Stromal cell of bone marrow (primary cell): ENCODE results near the gene TMC8.
"Not testable (repeated sequence)": the region's sequence is repeated elsewhere in the genome, so short reads cannot be mapped to it uniquely, and the experiment has no call there.

Experiments used
- DNase-seq: peaks from one replicate; pipeline ENCODE4 v3.0.0-alpha.2; 2012; ENCODE audit warnings: low read depth

Gene TMC8

DNA sequence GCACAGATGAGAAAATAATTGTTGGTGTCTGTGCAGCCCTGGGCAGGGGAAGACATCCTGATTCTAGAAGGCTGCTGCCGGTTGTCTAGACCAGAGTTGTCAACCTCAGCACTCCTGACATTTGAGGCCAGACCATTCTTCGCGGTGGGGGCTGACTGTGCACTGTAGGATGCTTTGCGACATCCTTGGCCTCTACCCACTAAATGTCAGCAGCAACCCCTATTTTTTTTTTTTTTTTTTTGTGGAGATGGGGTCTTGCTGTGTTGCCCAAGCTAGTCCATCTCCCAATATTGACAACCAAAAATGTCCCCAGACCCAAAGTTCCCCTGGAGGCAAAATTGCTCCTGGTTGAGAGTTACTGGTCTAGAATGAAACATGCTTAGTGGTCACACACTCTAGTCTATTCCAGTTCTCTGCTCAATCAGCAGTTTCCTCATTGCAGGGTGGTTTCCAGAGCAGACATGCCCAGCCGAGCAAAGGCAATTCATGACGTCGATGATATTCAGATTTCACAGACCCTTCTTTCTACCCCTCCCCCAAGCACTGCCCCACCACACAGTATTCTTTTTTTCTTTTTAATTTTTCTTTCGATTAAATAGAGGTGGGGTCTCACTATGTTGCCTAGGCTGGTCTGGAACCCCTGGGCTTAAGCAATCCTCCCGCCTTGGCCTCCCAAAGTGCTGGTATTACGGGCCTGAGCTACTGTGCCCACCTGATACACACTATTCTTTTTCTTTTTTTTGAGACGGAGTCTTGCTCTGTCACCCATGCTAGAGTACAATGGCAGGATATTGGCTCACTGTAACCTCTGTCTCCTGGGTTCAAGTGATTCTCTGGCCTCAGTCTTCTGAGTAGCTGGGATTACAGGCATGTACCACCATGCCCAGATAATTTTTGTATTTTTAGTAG is 24.6 kb downstream of the TMC8 start:
- DNase-seq = no peak

DNA sequence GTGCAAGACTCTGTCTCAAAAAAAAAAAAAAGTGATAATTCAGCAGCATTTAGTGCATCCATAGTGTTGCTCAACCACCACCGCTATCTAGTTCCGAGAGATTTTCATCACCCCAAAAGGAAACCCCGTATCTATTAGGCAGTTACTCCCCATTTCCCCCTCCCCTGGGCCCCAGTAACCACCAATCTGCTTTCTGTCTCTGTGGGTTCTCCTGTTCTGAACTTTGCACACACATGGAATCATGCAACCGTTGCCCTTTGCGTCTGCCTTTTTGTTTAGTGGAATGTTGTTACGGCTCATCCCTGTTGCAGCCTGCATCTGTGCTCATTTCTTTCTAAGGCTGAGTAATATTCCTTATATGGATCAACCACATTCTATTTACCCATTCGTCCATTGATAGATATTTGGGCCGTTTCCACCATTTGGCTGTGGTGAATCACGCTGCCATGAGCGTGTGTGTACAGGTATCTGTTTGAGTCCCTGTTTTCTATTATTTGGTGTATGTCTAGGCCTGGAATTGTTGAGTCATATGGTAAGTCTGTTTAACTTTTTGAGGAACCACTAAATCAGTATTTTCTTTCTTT is 29.1 kb downstream of the TMC8 start:
- DNase-seq = no peak

DNA sequence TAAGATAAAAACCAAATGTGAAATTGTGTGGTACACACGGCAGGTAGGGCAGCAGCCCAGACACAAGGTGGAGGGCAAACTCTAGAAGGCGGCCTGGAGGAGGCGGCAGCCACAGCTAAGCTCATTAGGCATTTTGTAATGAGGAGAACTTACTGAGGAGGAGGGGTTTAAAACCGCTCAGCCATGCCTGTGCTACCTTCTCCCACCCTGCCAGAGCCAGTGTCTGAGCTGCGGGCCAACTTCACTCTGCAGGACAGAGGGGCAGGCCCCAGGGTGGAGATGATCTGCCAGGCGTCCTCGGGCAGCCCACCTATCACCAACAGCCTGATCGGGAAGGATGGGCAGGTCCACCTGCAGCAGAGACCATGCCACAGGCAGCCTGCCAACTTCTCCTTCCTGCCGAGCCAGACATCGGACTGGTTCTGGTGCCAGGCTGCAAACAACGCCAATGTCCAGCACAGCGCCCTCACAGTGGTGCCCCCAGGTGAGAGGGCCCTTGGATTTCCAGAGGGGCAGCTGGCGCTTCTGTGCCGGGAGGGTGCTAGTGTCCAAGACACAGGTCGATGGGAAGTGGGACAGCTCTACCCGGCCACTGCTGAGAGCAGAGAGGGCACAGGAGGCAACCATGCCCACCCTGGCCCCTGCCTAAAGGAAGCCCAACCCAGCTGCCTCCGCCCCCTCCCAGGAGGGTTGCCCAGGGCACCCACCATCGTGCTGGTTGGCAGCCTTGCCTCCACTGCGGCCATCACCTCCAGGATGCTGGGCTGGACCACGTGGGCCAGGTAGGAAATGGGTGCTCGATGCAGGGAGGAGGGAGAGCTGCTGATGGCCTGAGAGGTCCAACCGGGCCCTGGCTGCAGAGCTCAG is 33.5 kb downstream of the TMC8 start:
- no peak for DNase-seq

DNA sequence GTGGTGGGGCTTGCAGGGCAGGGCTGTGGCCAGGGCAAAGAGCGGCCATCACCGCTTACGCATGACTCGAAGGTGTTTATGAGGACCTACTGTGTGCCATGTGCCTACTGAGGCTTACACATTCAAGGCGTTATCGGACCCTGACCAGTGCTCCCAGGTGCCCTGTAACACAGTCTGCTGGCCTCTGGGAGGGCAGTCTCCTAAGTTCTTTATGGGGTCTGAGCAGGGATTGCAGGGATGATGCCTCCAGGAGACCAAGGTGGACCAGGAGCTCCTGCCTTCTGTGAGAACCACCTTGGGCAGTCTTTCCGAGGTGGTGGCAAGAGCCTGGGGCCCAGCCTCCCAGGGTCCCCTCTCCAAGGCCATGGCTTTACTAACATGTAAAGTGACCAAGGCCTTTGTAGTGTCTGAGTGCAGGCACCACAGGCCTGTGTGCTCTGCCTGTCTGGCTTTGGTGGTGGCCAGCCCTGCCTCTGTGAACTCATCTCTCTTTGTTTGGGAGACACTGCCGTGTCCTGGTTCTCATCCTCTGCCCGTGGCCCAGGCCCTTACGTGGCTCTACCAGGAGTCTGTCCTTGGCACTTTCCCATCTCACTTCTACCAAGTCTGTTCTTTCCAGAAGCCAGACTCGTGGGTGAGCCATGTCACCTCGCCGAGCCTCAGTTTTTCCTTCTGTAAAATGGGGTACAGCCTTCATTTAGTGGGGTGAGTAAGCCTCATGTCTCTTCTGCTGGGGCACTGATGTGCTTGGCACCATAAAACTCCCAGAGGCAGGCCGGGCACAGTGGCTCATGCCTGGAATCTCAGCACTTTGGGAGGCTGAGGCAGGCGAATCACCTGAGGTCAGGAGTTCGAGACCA is 34.4 kb downstream of the TMC8 start:
- DNase-seq = no peak

DNA sequence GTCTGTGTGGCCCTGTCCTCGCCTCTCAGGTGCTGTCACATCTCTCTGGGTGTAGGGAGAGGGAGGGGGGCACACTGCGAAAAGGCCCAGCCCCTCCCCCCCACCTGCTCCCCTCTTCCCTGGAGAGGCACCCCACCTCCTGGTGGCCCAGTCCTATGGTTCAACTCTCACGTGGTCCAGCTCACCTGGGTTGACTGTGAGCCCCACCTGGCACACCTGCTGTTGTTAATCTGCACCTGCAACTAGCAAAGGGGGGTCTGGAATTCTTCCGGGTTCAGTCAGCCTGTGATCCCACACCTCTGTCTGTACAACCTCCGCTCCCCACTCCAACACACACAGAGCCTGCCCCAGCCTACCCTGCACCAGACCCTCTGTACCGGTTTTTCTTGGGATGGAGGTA is 35.8 kb downstream of the TMC8 start:
- DNase-seq = no peak

DNA sequence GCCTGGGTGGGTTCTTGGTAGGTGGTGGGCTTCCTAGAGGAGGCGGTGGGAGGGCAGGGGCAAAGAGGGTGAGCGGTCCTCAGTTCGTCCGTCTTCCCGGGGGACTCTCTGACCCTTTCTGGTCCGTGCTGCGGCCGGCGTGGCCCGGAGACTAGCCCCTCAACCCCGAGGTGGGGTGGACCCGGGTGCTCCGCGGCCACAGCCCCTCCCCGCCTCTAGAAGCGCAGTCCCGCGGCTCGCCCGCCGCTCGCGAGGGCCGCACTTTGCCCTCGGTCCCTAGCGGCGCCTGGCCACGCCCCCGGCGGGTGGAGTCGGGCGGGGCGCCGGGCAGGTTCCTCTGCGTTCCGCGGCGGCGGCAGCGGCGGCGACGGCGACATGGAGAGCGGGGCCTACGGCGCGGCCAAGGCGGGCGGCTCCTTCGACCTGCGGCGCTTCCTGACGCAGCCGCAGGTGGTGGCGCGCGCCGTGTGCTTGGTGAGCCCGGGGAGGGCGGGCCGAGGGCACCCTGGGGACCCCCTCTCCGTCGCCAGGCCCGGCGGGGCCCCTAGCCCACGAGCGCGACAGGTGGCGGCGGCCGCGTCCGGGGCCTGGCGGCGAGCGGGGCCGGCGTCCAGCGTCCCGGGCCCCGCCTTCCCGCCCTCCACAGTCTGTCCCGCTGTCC is 37.8 kb downstream of the TMC8 start, which contains the start of gene SYNGR2:
Gene SYNGR2 (plus strand): TSS at position 340 of the 661 bp plus-strand sequence. CDS start 36 bp downstream, at position 376.
- no peak for DNase-seq

DNA sequence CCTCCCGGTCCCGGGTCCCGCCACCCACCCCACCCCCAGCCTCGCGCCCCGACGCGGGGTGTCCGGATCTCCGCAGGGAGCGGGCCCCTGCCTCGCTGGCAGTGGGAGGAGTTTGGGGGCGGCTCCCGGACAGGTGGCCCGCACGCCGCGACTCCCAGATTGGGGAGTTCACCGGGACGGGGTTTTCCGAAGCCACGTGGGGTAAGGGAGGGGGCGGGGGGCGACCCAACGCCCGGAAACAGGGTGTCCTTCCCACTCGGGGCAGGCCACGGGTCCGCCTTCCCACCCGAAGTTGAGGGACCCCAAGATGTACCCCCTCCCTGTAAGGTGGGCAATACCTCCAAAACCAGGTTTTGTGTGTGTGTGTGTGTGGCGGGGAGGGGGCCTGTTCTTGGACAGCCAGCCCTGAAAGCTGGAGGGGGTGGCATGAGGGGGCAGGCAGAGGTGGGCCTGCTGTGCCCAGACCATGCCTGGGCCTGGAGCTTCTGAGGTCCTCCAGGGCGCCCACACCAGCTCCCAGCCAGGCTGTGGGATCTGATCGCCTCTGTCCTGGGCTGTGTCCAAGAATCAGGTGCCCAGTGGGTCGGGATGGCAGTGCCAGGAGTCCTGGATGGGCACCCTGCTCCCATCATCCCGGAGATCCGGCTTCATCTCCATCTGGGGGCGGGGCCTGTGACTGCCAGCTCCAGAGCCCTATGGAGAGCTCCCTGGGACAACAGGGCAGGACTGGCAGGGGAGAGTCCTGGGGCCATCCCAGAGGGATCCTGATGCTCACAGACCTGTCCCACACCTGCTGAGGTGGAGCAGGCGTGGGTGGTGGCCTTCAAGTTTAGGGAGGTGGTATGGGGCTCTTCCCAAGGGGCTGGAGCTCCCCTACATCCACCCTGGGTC is 38.6 kb downstream of the TMC8 start:
- DNase-seq = no peak

DNA sequence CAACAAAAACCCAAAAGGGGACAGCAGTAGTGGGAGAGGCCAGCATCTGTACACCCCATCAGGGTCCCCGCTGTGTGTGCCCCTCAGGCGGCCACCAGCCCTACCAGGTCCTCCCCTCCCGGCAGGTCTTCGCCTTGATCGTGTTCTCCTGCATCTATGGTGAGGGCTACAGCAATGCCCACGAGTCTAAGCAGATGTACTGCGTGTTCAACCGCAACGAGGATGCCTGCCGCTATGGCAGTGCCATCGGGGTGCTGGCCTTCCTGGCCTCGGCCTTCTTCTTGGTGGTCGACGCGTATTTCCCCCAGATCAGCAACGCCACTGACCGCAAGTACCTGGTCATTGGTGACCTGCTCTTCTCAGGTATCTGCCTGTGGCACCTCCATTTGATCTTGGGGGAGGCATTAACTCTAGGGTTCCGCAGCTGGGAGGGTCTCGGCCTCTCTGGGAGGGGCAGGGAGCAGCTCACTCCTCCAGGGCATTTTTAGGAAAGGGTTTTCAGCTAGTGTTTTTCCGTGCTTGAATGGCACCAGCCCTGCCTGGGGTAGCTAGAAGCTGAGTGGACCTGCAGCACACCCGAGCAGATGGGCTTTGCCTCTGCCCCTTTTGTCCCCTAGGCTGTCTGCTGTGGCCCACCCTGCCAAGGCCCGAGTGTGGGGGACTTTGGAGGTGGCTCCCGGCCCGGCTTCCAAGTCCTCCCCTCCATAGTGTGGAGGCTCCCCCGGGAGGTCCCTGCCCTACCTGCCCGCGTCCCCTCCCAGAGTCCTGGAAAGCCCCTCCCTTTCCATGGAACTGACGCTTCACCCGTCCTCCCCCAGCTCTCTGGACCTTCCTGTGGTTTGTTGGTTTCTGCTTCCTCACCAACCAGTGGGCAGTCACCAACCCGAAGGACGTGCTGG is 40.4 kb downstream of the TMC8 start:
- DNase-seq = no peak

DNA sequence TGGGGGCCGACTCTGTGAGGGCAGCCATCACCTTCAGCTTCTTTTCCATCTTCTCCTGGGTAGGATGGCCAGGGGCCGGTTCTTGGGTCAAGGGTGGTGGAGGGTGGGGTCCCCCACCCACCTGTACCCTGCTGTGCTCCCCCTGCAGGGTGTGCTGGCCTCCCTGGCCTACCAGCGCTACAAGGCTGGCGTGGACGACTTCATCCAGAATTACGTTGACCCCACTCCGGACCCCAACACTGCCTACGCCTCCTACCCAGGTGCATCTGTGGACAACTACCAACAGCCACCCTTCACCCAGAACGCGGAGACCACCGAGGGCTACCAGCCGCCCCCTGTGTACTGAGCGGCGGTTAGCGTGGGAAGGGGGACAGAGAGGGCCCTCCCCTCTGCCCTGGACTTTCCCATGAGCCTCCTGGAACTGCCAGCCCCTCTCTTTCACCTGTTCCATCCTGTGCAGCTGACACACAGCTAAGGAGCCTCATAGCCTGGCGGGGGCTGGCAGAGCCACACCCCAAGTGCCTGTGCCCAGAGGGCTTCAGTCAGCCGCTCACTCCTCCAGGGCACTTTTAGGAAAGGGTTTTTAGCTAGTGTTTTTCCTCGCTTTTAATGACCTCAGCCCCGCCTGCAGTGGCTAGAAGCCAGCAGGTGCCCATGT is 41.1 kb downstream of the TMC8 start:
- DNase-seq = not testable (repeated sequence)

DNA sequence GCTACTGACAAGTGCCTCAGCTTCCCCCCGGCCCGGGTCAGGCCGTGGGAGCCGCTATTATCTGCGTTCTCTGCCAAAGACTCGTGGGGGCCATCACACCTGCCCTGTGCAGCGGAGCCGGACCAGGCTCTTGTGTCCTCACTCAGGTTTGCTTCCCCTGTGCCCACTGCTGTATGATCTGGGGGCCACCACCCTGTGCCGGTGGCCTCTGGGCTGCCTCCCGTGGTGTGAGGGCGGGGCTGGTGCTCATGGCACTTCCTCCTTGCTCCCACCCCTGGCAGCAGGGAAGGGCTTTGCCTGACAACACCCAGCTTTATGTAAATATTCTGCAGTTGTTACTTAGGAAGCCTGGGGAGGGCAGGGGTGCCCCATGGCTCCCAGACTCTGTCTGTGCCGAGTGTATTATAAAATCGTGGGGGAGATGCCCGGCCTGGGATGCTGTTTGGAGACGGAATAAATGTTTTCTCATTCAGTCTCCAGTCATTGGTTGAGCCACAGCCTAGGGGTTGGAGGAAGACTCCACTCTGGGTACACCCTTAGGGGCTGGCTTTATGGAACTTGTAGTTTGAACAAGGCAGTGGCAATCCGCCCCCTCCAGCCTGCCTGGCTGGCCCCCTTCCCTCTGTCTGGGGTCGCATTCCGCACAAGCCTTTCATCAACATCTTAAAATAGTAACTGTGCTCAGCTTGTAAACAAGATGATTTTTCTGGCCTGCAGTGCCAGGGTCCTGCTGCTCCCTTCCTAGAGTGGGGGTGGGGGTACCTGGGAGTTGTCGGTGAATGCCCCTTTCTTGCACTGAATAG is 41.9 kb downstream of the TMC8 start:
- DNase-seq = no peak

DNA sequence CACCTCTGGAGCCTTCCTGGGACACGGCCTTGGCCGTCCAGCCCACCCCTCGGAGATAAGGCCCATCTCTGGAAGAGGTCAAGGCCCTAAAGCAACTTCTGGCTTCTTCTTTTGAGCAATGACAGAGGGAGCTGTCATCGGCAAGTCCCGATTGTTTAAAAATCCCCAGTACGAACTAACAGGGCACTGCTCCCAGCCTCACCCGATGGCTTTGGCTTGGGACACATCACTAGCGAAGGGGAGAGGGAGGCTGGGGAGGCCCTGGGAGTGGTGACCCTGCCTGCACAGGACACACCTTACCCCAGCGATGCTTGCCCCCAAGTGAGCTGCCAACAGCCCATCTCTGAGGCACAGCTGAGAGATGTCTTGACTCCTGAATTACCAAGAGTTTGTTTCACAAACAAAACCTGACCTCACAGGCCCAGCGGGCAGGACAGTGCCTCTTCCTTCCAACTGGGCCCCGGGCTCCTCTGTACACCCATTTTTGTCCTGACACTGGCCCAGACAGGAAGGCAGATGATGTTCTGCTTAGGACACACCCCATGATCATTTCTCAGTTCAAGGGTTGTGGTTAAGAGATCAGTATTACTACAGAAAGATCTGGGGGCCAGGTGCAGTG is 42.6 kb downstream of the TMC8 start:
- DNase-seq = no peak

DNA sequence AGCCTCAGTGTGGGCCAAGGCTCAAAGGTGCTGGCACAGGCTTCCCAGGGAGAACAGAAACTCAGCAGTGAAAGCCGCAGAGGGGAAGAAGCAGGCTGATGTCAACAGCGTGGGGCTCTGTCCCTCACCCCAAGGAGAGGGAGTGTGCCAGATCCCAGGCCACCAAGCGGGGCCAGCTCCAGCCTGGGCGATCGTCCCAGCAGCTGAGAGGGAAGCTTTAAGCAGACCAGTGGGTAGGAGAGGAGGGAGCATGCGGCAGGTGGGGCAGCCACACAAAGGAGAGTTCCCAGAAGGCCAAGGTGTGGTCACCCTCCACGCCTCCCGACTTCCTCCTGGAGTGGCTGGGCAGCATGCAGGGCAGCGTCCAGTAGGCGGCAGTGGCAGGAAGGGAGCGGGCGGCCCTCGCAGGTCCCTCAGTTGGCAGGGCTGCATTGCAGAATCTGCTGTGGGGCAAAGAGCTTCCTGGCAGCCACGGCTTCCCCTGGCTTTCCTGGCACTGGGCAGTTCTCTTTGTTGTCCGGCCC is 43.8 kb downstream of the TMC8 start:
- DNase-seq = no peak

DNA sequence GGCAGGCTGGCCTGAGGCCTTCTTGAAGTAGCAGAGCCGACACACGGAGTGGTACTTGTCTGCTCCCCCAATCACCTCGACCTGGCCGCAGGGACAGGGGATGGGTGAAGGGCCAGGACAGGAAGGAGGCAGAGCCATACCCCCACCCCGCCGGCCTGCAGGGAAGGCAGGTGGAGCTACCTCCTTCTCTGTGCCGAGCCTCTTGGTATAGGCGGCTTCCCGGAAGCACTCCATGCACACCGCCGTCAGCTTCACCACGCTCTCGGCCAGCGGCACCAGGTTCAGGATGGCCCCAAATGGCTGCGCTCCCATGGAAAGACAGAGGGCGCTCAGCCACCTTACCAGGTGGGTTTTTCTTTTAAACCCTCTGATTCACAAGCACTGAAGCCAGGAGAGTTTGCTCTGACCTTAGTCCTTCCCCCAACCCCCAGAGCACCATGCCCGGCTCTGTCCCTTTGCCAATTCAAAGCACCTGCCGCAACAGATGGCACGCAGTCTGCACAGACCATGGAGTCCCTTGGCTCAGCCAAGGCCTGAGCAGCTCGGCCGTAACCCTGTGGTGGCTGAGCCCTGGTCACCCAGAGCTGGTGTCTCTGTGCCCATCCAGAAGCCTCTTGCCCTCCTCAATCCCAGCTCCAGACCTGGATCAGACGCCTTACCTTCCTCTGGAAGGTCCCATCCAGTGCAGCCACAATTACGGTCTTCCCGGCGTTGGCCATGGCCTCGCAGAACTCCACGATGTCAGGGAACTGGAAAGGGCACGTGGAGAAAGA is 44.5 kb downstream of the TMC8 start:
- DNase-seq = no peak

DNA sequence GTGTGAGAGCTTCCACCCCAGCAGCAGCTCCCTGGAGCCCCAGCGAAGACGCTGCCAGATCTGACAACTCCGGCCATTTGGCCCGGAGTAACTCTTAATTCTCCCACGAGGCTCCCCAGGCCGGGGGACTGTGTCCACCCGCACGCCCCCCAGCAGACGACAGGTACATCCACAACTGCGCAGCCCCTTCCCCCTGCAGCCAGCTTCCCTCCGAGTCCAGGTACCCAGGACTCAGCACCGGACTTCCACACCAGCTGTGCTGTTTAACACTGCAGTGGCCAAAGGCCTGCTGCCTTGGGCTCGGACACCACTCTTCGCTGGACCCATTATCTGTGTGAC is 45.0 kb downstream of the TMC8 start:
- no peak for DNase-seq

DNA sequence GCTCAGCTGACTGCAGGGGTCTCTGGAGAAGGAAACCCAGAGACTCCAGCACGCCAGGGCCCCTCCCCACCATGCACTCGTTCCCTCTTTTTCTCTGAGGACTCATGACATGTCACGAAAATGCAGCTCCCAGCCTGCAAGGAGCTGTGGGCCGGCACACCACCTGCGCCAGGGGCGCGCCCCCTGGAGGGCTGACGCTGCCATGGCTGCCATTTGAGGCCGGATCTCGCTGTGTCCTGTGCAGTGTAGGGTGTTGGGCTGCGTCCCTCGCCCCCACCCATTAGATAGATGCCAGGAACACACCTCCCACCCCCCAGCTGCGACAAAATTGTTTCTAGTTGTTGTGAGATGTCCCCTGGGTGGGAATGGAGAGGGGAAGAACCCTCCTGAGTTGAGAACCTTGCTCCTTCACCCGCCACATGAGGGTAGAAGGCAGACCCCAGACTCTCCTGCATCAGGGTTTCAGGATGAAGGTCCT is 46.0 kb downstream of the TMC8 start:
- DNase-seq = no peak

DNA sequence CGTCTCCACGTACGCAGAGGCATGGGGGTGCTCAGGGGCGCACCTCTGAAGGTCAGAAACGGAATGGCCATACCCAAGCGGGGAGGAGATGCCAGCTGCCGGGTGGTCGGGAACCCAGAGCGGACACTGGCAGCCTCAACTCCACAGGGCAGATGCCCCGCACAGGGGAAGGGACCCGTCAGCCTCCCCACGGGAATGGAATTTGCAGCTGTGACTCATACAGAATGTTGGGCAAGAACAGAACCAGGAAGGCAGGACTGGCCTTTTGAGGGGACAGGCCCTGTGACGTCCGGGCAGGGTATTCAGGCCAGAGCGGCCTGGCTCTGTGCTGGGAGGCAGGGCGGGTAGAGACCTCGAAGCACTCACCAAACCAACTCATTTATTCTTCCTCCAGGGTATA is 48.8 kb downstream of the TMC8 start:
- no peak for DNase-seq
